Caco-2 (cell line): ENCODE data around the gene DIAPH2. TPM values are rescaled to one million over a fixed set of nuclear protein-coding genes. Genes with fewer than 3 reads are reported as not detected.

Experiments
- BruUV-seq: library from RNA; stranded (reverse); fragments of 400-500 nt; replicated peaks from 2 replicates; lab custom pipeline; 2021; lab: Mats Ljungman, UMichigan
- CTCF ChIA-PET: fragments of 300-600 bp; sonication (Branson Sonifier 250); formaldehyde crosslinking; loops from one replicate; lab custom pipeline; 2022; ENCODE audit warnings: antibody characterized with exemption; lab: Charles Lee
- POLR2A ChIA-PET: fragments of 300-600 bp; sonication (Branson Sonifier 250); formaldehyde crosslinking; loops from one replicate; lab custom pipeline; 2022; ENCODE audit warnings: antibody characterized with exemption; lab: Charles Lee
- DNase-seq, 2 experiments: peaks; one replicate each; pipeline versions ENCODE4 v3.0.0 to v3.0.0-alpha.2; 2020 to 2022
- H3K27me3 ChIP-seq: replicated peaks from 2 replicates; pipeline ENCODE4 v1.6.0; 2011; ENCODE audit warnings: low read length; ENCODE audit not compliant: control insufficient read depth, insufficient read depth
- H3K36me3 ChIP-seq: 2 replicates; pipeline ENCODE4 v1.5.1; 2011; ENCODE audit warnings: low read length; ENCODE audit not compliant: control insufficient read depth, insufficient read depth
- H3K4me1 ChIP-seq: fragments of 250-450 bp; sonication (Bioruptor Pico); 2 replicates; pipeline ENCODE4 v1.5.1; 2020; ENCODE audit warnings: mild to moderate bottlenecking
- H3K4me3 ChIP-seq: 2 replicates; pipeline ENCODE4 v1.5.1; 2011; ENCODE audit warnings: low read depth, mild to moderate bottlenecking, control low read depth, low read length
- H3K9me3 ChIP-seq: fragments of 250-450 bp; sonication (Bioruptor Pico); 2 replicates; pipeline ENCODE4 v1.5.1; 2020; ENCODE audit warnings: mild to moderate bottlenecking, moderate library complexity
- H3K27ac Mint-ChIP-seq: one replicate; pipeline ENCODE4 v1.8.0; 2022; ENCODE audit warnings: mixed read lengths; ENCODE audit not compliant: unreplicated experiment
- H3K27me3 Mint-ChIP-seq: one replicate; pipeline ENCODE4 v1.8.0; 2022; ENCODE audit warnings: mixed read lengths; ENCODE audit not compliant: insufficient read depth, unreplicated experiment
- H3K36me3 Mint-ChIP-seq: one replicate; pipeline ENCODE4 v1.8.0; 2022; ENCODE audit warnings: mild to moderate bottlenecking, mixed read lengths; ENCODE audit not compliant: insufficient read depth, unreplicated experiment
- H3K4me1 Mint-ChIP-seq: one replicate; pipeline ENCODE4 v1.8.0; 2022; ENCODE audit warnings: low read depth, mixed read lengths; ENCODE audit not compliant: unreplicated experiment
- H3K4me3 Mint-ChIP-seq: one replicate; pipeline ENCODE4 v1.8.0; 2022; ENCODE audit warnings: mild to moderate bottlenecking, moderate library complexity, mixed read lengths; ENCODE audit not compliant: unreplicated experiment
- H3K9me3 Mint-ChIP-seq: one replicate; pipeline ENCODE4 v1.8.0; 2022; ENCODE audit warnings: mixed read lengths; ENCODE audit not compliant: unreplicated experiment
- intact Hi-C: fragments of 100-400 bp; cut with micrococcal nuclease; formaldehyde crosslinking; loops from one replicate; pipeline ENCODE4 v1.10.0; 2022; ENCODE audit not compliant: unreplicated experiment
- total RNA-seq: library from RNA; stranded (reverse); gene quantifications from 2 replicates; pipeline ENCODE4 v1.2.3, GENCODE V29; 2022
- TF ChIP-seq, protein P1 (sequence below), 2 experiments: fragments of 200-600 bp in 1 of 2; IDR thresholded peaks; 1 replicate in 1 of 2; 2 replicates in 1 of 2; pipeline versions ENCODE4 v1.5.1 to v1.8.0; 2011 to 2022; ENCODE audit warnings: antibody characterized with exemption in 1 of 2, control low read depth in 1 of 2, inconsistent platforms in 1 of 2, low read depth in 1 of 2, low read length in 1 of 2, mild to moderate bottlenecking in 1 of 2, moderate library complexity in 1 of 2; ENCODE audit not compliant: insufficient read depth in 1 of 2, severe bottlenecking in 1 of 2, unreplicated experiment in 1 of 2

DIAPH2 gene
- total RNA-seq, 1 experiment from 2014 or later: 16.1 TPM

DNA sequence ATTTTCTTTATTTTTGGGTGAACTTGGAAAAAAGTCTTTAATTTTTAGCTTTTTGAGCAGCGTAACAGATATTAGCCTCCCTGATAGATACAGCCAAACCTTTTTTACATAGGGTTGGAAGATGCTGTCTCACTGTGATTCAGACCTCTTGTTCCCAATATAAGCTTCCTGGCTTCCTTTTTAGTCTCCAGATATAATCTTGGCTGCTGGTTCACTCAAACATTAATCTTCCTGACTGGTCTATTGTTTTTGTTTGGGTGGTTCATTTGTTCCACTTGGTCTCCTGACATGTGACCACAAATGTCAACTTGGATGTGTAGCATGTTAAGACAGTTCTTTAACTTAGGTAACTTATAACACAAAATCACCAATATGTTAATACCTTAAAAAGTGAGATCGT, 222.1 kb downstream of the DIAPH2 start:
- H3K27ac Mint-ChIP-seq: no peak overlapping the region
- Histone ChIP-seq H3K4me3 (no peak overlapping the region), H3K27me3 (no peaks in the 10 kb centered on the region), H3K36me3 (no peaks in the 10 kb centered on the region), H3K9me3 (no peaks in the 10 kb centered on the region), H3K4me1 (no peaks in the 10 kb centered on the region)
- ChIA-PET POLR2A (no interaction called here), CTCF (no interaction called here)
- H3K9me3 Mint-ChIP-seq: no peaks in the 10 kb centered on the region
- no peaks in the 10 kb centered on the region for H3K27me3 Mint-ChIP-seq
- no peaks in the 10 kb centered on the region for H3K36me3 Mint-ChIP-seq
- H3K4me3 Mint-ChIP-seq: no peak overlapping the region
- BruUV-seq: no TSS peak
- intact Hi-C loops: no loop called here
- H3K4me1 Mint-ChIP-seq: no peaks in the 10 kb centered on the region
- DNase-seq: no peak
- TF ChIP-seq, protein P1, sequence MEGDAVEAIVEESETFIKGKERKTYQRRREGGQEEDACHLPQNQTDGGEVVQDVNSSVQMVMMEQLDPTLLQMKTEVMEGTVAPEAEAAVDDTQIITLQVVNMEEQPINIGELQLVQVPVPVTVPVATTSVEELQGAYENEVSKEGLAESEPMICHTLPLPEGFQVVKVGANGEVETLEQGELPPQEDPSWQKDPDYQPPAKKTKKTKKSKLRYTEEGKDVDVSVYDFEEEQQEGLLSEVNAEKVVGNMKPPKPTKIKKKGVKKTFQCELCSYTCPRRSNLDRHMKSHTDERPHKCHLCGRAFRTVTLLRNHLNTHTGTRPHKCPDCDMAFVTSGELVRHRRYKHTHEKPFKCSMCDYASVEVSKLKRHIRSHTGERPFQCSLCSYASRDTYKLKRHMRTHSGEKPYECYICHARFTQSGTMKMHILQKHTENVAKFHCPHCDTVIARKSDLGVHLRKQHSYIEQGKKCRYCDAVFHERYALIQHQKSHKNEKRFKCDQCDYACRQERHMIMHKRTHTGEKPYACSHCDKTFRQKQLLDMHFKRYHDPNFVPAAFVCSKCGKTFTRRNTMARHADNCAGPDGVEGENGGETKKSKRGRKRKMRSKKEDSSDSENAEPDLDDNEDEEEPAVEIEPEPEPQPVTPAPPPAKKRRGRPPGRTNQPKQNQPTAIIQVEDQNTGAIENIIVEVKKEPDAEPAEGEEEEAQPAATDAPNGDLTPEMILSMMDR (IDR thresholded peaks at IDR 0.05; ENCODE audit: insufficient read depth in 1 of 2, low read depth in 1 of 2, low read length in 1 of 2, severe bottlenecking in 1 of 2, unreplicated experiment in 1 of 2): no peak

DNA sequence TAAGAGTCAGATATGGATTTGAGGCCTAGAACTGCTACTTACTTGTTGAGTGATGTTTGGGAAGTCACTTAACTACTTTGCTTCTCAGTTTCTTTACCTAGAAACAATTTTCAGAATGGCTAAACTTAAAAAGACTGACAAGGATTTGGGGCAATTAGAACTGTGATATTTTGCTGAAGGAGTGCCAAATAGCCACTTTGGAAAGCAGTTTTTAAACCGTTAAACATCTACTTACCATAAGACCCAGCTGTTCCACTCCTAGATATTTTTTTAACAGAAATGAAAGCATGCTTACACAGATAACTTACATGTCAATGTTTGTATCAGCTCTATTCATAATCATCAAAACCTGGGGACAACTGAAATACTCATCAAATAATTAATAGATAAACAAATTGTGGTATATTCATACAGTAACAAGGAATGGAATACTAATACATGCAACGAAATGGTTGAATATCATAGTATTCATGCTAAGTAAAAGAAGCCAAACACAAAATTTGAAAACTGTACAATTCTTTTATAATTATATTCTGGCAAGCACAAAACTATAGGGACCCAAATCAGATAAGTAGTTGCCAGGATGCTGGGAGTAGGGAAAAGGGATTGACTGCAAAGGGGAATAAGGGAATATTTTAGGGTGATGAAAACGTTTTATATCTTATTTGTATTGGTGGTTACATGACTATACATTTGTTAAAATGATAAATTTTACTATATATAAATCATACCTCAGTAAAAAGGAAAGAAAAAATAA, 223.1 kb downstream of the DIAPH2 start:
- Histone ChIP-seq H3K9me3 (no peaks in the 10 kb centered on the region), H3K27me3 (no peaks in the 10 kb centered on the region), H3K4me1 (no peaks in the 10 kb centered on the region), H3K36me3 (no peaks in the 10 kb centered on the region), H3K4me3 (no peak overlapping the region)
- CTCF ChIA-PET: no interaction called here
- no peaks in the 10 kb centered on the region for H3K27me3 Mint-ChIP-seq
- no peaks in the 10 kb centered on the region for H3K36me3 Mint-ChIP-seq
- no peak for DNase-seq
- no TSS peak for BruUV-seq
- H3K27ac Mint-ChIP-seq: no peak overlapping the region
- intact Hi-C loops: no loop called here
- H3K4me1 Mint-ChIP-seq: no peaks in the 10 kb centered on the region
- POLR2A ChIA-PET: no interaction called here
- TF ChIP-seq, protein P1 (IDR thresholded peaks at IDR 0.05; ENCODE audit: insufficient read depth in 1 of 2, low read depth in 1 of 2, low read length in 1 of 2, severe bottlenecking in 1 of 2, unreplicated experiment in 1 of 2): no peak
- H3K4me3 Mint-ChIP-seq: no peak overlapping the region
- H3K9me3 Mint-ChIP-seq: no peaks in the 10 kb centered on the region

DNA sequence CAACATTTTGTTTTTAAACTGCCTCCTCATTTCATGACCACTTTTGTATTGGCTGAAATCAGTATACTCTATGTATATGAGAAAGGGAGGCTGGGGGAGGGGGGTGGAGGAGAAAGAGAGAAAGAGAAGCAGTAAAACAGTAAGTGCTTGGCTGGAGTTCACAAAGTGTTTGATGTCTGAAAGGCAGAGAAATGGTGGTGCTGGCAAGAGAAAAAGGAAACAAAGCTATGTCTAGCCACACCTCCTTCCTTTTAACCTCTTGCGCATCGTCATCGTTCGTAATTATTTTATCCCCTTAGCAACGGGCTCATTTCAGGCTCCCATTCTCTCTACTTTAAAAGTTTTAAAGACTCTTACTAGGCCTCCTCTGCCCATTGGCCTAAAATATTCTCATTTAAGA, 224.6 kb downstream of the DIAPH2 start:
- no TSS peak for BruUV-seq
- DNase-seq: no peak
- Histone ChIP-seq H3K4me1 (no peaks in the 10 kb centered on the region), H3K36me3 (no peaks in the 10 kb centered on the region), H3K27me3 (no peaks in the 10 kb centered on the region), H3K4me3 (no peak overlapping the region), H3K9me3 (no peaks in the 10 kb centered on the region)
- Mint-ChIP-seq H3K9me3 (no peaks in the 10 kb centered on the region), H3K27me3 (no peaks in the 10 kb centered on the region), H3K36me3 (no peaks in the 10 kb centered on the region), H3K27ac (no peak overlapping the region), H3K4me3 (no peak overlapping the region), H3K4me1 (no peaks in the 10 kb centered on the region)
- ChIA-PET CTCF (no interaction called here), POLR2A (no interaction called here)
- intact Hi-C loops: no loop called here
- TF ChIP-seq, protein P1 (IDR thresholded peaks at IDR 0.05; ENCODE audit: insufficient read depth in 1 of 2, low read depth in 1 of 2, low read length in 1 of 2, severe bottlenecking in 1 of 2, unreplicated experiment in 1 of 2): no peak
